Adrenal gland (tissue), 5 donors: Measurements from ENCODE around the gene EFNA2.

ENCODE experiments used
- POLR2A ChIP-seq, 2 donors: fragments of 450-650 bp; IDR thresholded peaks; one replicate each; pipeline ENCODE4 v1.6.1; 2017; ENCODE audit warnings: antibody characterized with exemption in 2 of 2, mild to moderate bottlenecking in 2 of 2, moderate library complexity in 1 of 2
- TF ChIP-seq, protein P1 (sequence below), 6 experiments: fragments of 450-650 bp in 4 of 6; fragments of 200-600 bp in 2 of 6; sonication (generic) in 1 of 6; IDR thresholded peaks; 1 replicate in 5 of 6; 2 replicates in 1 of 6; pipeline versions ENCODE4 v1.5.1 to v1.8.0; 2016 to 2021; ENCODE audit warnings: antibody characterized with exemption in 6 of 6, mild to moderate bottlenecking in 2 of 6, moderate library complexity in 1 of 6
- donor health status: DM: no; HTN: no; CAD: no.

GRCh38 chr19:1239420-1239795 is 46.3 kb upstream of the EFNA2 start:
- TF ChIP-seq, protein P1, sequence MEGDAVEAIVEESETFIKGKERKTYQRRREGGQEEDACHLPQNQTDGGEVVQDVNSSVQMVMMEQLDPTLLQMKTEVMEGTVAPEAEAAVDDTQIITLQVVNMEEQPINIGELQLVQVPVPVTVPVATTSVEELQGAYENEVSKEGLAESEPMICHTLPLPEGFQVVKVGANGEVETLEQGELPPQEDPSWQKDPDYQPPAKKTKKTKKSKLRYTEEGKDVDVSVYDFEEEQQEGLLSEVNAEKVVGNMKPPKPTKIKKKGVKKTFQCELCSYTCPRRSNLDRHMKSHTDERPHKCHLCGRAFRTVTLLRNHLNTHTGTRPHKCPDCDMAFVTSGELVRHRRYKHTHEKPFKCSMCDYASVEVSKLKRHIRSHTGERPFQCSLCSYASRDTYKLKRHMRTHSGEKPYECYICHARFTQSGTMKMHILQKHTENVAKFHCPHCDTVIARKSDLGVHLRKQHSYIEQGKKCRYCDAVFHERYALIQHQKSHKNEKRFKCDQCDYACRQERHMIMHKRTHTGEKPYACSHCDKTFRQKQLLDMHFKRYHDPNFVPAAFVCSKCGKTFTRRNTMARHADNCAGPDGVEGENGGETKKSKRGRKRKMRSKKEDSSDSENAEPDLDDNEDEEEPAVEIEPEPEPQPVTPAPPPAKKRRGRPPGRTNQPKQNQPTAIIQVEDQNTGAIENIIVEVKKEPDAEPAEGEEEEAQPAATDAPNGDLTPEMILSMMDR (IDR thresholded peaks at IDR 0.05): no peak
- no peak for TF ChIP-seq POLR2A (IDR thresholded peaks at IDR 0.05)
